Measurements from ENCODE around the gene FBXL7. TPM values are rescaled to one million over a fixed set of nuclear protein-coding genes. Genes with fewer than 3 reads are reported as not detected.

FBXL7 gene
- polyA plus RNA-seq, 5 donors, result 26.8 to 35.4 (median 27.8) TPM

GRCh38 chr5:15500325-15501001, 483 bp downstream of the FBXL7 start:
- DNase-seq, result peak; percentile 45 to 59

DNA sequence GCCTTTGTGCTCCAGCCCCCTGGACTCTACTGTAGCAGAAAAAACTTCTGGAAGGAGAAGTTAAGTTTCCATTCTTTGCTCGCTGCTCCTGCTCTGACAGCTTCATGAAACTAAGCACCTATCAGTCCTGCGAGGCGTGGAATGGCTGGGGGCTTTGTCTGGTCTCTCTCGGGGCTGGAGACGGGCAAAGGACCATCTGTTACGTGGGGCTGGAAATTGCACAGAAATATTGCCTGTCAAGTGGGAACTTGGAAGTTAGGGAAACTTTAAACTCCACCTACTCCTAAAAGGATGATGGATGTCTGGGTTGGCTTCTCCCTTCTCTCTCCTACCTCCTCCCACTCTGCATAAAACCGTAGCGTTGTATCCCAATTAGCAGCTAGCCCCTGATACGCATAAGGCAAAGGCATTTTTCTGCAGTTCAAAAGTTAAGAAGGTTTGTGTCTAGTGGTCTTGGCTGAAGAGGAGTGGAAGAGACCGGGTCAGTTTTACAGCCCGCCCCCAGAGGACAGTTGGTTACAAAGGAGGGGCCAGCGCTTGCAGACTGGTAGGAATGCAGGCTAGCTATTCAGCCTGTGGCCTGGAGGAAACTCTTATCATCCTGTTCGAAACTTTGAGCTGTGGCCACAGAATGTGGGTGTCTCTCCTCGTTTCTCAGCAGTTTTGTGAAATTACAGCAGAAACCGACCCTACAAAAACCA, 1.3 kb downstream of the FBXL7 start:
- DNase-seq, result peak; percentile 52 to 68

DNA sequence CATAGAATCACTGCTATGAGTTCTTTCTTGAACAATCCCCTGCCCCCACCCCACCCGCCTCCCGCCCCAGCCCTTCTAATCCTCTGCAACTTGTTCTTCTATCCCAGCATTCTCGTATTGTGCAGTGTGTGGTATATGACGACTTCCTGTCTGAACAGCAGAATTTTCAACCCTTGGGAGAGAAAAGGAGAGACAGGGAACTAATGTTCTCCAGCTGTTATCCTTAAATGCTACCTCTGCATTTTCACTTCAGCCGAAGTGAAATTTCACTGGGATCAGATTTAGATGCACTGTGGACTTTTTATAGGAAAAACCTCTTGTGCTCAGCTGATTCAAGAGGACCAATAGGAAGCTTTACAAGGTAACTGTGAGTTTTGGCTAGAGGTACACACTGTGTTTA, 2.2 kb downstream of the FBXL7 start:
- no peak for DNase-seq

GRCh38 chr5:15506146-15506545, 6.2 kb downstream of the FBXL7 start:
- no peak for DNase-seq

DNA sequence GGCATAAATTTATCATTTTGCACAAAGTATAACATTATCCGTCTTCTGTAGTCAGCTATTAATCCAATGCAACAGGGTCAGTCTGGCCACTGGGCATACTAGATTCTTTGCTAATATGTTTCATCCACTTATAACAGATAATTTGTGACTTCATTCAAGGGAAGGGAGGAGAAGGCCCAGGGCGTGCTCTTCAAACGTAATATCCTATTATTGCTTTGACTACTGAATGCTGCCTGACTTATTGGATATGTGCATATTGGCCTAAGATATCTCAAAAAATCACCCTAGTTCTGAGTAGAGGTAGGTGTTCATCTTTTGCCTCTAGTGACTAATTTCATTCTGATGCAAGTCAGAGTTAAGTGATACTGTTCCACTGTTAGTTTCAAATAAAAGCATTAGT, 6.9 kb downstream of the FBXL7 start:
- no peak for DNase-seq

- DNase-seq, result no peak
Observed at GRCh38 chr5:15510092-15510491, 10.1 kb downstream of the FBXL7 start.

DNA sequence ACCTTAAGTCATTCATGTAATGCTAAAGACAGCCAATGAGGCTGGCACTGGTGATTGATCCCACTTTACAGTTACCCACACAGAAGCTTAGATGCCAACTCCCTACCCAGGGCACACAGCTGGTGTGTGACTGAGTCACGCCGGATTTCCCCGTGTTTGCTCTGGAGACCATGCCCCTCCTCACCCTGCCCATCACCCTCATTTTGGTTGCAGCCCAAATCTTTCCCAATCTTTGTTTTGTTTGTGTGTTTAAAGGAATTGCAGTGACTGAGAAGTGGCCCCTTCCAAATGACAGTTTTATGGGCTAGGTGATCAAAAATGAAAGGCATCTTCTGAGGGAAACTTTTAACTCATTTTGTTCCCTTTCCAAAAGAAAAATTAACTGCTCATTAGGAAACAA, 10.9 kb downstream of the FBXL7 start:
- DNase-seq, result no peak

DNA sequence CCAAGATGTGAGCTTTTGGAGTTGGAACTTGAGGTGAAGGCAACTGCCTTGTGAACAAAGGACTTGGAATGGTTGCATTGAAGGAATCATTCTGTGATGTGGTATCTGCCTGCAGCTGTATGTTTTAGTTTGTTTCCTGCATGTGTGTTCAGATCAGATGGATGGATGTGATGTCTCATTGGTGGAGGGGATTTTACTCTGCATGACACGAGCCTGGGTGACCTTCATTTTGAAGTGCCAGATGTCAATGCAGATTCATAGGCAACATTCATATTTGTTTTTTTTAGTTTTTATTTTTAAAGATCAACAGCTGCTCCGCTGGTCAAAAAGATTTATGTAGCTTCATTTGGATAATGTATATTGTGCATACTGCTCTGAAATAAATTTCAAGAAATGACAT, 13.5 kb downstream of the FBXL7 start:
- no peak for DNase-seq

GRCh38 chr5:15513911-15514310, 13.9 kb downstream of the FBXL7 start:
- no peak for DNase-seq

DNA sequence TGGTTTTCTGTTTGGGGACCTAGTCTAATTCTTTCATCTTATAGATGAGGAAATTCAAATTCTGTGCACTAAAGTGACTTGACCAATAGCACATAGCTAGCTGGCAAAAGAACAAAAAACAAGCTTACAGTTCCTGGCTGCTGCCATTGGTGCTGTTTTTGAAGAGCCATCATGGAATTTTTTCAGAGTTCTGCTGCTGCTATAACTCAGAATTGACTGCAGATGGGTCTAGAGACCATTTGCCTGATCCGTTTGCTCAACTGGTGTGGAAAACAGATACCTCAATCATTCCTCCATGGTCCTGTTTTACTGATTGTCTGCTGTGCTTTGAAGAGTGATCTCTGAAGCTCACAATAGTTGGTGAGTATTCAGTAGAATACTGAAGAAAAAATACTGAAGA, 15.2 kb downstream of the FBXL7 start:
- no peak for DNase-seq

DNA sequence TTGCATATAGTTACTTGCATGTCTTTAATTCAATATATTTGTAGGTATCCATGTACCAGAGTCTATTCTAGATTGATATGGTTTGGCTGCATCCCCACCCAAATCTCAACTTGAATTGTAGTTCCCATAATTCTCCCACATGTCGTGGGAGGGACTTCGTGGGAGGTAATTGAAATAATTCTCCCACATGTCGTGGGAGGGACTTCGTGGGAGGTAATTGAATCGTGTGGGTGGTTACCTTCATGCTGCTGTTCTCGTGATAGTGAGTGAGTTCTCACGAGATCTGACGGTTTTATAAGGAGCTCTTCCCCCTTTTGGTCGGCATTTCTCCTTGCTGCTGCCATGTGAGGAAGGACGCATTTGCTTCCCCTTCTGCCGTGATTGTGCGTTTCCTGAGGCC, 16.5 kb downstream of the FBXL7 start:
- no peak for DNase-seq

DNA sequence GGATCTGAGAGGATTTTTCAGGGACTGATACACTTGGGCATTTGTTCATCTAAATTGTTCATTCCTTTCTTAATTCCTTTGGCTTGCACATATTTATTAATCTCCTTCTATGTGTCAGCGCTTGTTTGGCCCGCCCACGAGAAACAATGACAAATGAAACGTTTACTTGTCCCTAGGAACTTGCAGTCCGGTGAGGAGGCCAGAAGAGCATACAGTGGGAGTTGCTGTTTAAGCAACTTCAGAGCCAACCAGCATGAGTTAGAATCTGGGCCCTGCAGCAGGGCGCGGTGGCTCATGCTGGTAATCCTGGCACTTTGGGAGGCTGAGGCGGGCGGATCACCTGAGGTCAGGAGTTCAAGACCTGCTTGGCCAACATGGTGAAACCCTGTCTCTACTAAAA, 18.8 kb downstream of the FBXL7 start:
- no peak for DNase-seq

GRCh38 chr5:15520856-15521255, 20.9 kb downstream of the FBXL7 start:
- DNase-seq, result no peak

DNA sequence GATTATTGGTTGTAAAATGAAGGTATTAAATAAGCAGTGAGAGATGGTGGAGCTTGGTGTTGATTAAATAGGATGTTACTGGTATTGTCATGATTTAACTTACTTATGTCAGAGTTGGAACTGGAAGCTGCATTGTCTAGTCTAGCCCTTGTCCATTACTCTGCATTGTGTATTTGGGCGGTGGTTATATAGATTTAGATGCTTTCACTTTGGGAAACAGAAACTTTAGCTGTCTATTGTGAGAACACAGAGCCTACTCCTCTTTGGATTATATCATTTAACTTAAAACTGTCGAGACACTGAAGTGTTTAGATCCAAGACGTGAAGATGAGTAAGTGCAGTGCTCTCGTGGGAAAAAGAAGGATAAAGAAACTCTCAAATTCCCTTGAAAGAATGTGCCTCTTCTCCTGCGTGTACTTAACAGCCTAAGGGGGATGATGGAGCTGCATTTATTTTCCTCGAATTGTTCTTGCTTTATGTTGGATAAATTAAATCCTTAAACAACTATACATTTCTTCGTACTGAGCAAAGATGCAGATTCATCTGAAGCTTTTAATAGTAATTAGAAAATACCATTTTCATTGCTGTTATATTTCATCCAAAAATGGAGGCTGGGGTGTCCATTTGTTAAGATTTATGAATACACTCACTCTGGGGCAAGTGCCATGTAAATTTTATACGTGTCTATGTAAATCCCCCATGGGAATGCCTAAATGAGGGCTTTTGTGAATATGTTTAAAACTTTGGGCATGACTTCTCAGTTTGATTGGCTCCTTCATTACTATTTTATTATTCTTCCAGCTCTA, 21.6 kb downstream of the FBXL7 start:
- no peak for DNase-seq

- no peak for DNase-seq
Observed at GRCh38 chr5:15522187-15522520, 22.2 kb downstream of the FBXL7 start.

- DNase-seq, result no peak
Observed at GRCh38 chr5:15524712-15525111, 24.7 kb downstream of the FBXL7 start.

DNA sequence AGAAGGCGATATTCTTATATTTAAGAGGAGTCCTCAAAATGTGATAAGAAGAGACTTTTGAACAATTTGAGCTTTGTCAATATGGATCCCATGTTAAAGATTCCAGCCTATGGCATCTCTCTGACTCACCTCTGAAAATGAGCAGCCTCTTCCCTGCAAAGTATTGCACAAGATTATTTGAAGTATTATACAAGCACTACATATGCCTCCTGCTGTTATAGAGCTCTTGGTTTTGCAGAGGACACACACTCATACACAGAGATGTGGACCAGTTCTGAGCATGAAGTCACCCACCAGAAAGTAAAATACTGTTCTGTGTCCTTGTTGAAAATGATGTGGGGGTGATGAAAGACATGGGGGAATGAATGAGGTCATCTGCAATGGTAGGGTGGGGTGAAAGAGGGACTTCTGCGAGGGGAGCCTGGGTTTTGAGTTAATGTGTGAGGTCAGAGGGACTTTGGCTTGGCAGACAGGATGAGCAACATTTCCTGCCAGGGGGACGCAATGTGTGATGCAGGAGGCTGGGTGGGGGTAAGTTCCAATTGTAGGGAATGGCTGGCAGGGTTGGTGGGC, 25.8 kb downstream of the FBXL7 start:
- DNase-seq, result no peak

- no peak for DNase-seq
Observed at GRCh38 chr5:15526413-15526812, 26.4 kb downstream of the FBXL7 start.

GRCh38 chr5:15528476-15528875, 28.5 kb downstream of the FBXL7 start:
- no peak for DNase-seq

DNA sequence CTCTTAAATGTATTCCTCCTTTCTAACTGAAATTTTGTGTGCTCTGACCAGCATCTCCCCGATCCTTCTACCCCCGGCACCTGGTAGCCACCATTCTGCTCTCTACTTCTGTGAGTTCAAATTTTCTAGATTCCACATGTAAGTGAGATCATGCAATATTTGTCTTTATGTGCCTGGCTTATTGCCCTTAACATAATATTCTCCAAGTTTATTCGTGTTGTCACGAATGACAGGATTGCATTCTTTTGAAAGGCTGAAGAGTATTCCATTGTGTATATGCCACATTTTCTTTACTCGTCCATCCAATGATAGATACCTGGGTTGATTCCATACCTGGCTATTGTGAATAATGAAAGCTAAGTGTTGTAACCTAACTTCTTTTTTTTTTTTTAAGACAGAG, 29.0 kb downstream of the FBXL7 start:
- DNase-seq, result no peak

GRCh38 chr5:15529821-15530220, 29.8 kb downstream of the FBXL7 start:
- DNase-seq, result no peak

DNA sequence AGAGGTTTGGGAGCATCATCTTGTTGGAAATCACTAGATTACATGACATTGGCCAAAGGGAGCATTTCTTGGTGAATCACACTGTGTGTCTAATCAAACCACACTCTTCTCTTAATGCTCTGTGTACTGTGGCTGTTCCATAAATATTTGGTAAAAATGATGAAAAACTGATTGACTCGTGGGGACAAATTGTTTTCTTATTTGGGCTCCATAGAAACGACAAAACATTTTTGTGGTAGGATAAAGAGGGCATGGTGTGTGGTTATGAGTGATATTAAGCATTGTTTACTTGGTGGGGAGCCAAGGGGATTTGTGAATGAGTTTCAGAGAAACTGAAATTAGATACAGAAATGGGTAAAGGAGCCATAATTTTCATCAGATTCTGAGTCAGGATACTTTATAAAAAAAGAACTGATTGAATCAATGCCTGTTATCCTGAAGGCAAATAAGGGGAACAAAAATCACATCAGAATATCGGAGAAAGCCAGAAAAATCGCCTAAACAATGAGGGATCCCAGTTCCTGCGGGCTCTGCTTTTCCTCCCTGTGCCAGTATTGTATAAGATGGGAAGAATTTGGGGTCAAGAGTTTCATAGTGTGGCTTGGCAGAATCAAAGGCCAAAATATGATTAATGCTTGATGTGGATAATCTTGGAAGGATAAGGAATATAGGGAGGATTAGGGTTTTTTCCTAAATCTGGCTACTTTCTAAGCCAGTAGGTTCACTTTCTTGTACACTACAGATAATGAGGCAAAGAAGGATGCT, 33.3 kb downstream of the FBXL7 start:
- DNase-seq, result peak in 1 of 2 donors; percentile 27
